ENCODE results near the gene PDZRN4.

The PDZRN4 gene

DNA sequence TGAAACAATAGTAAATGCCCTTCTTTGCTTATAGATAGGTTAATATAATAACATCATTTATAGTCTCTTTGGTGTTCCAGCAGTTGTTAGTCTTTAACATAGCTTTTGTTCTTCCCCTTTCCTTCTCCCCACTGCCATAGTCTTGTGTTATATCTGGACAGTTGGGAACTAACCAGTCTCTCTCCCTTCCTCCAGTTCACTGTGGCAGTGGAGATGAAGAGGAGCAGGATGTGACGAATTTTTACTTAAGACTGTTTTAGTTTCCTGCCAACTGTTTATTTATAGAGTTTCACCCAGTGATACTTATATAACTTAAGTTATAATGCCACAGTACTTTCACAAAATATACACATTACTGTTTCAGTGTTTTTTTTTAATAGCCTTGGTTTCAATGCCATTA, 277.4 kb downstream of the PDZRN4 start:
- DNase-seq: no peak

DNA sequence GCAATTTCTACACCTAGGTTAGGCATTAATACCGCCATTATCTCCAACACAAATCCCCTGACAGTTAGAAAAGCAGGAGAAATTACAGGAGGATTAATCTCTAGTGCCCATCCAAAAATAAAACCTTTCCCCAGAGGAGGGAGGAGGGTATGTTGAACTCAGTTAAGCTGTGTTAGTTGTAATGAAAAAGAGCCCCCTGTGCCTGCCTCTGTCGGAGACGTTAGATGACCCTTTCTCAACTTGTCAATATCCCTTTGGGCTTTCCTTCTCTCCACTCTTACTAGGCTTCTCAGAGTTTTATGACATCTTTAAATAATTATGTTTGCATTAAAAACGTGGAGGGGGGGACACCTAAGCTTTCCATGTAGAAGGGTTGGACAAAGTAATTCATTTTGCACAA, 278.2 kb downstream of the PDZRN4 start:
- DNase-seq: no peak

DNA sequence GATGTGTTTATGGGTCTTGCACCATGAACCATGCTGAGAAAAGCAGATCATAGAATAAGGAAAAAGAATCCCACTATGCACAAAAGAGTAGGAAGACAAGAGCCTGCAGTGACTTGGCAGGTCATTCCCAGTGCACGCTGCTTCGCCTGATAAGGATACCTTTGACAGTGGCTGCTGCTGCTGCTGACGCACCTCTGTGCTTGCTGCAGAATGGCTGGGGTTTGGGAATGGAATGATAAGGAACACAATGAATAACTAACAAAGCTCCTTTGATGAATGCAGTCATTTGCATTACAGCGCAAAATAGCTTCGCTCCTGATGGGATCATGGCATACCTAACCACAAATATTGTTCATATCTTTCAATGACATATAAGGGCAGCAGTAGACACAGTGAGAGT, 278.7 kb downstream of the PDZRN4 start:
- DNase-seq: no peak

- DNase-seq: no peak
Measured at GRCh38 chr12:41467591-41468325, 279.6 kb downstream of the PDZRN4 start.

GRCh38 chr12:41468341-41468740, 280.2 kb downstream of the PDZRN4 start:
- no peak for DNase-seq

- no peak for DNase-seq
Measured at GRCh38 chr12:41468756-41469155, 280.6 kb downstream of the PDZRN4 start.

DNA sequence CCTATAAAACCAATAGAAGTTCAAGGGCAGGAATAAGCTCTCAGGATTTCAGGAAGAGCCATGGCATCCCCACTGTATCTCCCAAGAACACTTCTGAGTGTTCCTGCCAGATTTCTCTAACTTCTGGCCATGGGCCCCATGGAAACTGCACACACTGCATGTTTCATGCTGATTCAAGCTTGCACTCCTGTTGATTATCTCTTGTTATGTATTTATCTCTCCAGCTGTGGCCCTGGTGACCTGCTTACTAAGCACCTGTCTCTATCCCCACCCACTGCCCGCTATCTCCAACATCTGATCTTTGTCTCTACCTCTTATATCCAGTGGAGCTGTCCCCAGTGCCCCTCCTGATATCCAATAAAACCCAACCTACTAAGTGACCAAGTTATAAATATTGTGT, 285.3 kb downstream of the PDZRN4 start:
- DNase-seq: no peak

- DNase-seq: no peak
Measured at GRCh38 chr12:41474001-41474400, 285.9 kb downstream of the PDZRN4 start.

DNA sequence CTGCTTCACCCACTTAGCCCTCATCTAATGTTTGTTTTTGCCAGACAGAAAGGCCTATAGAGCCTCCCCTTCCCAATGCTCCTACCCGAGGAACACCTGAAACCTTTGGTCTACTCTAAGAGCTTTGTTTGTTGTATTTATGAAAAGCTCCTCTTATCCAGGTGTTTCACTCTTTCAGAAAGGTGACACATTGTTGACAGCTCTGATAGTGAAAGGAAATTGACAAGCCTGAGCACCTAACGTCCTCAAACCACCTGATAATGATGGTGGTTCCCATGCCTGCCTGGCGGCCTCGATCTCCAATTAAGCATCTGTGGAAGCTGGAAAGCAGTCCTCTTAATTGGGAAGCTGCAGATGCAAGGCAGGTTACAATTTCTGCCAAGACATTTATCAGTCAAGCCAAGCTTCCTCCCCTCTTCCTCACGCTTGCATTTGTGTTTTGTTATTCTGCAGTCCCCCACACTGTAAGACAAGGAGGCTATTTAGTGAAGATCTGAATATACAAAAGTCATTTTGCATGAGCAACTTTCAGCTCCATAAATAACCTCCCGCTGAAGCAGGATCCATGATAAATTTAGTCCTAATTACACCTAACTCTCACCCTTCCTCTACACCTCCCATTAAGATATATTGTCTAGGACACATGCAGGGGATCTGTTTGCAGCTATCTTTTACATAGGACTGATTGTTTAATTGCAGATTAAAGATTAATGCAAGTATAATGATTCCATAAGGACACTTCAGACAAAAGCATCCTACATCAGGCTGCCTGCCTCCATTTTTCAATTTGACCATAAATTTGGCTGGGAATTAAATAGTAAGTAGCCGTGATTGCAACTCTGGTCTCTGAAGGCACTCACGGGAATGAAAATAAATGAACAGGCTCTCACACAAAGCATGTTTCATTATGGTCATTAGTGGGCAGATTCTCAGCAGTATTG, 288.6 kb downstream of the PDZRN4 start:
- no peak for DNase-seq

DNA sequence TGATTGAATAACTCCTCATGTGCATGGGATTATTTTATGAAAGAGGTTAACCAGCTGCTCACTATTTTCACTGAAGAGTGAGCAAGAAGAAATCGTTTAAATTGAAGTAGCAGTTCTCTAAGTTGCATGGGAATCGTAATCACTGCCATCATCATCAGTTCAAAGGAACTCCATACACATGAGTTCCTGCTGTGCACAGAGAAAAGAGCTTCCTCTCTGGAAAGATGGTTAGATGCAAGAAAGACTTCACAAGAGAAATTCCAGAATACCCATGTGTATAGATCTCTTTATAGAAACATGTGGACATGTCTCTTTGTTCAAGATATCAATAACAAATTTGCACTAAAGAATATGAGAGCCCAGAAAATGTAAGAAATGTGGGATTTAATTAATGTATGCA, 291.3 kb downstream of the PDZRN4 start:
- no peak for DNase-seq

GRCh38 chr12:41485203-41485602, 297.1 kb downstream of the PDZRN4 start:
- no peak for DNase-seq

DNA sequence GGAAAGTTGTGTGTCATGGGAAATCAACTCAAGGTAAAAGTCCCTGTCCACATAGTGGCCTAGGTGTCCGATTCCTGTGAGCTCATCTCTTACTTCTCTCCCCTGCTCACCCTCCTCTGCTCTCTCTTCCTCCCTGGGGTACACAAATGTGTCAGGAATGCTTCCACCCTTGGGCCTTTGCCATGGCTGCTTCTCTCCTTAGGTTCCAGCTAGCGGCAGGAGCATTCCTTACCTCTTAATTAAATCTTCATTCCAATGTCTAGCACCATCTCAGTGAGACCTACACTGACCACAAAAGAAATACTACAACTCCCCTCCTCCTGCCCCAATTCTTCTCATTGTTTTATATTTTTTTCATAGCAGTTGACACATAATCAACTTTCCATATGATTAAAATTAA, 298.6 kb downstream of the PDZRN4 start:
- DNase-seq: no peak

- DNase-seq: no peak
Measured at GRCh38 chr12:41496009-41496408, 307.9 kb downstream of the PDZRN4 start.

- no peak for DNase-seq
Measured at GRCh38 chr12:41497409-41497808, 309.3 kb downstream of the PDZRN4 start.

- DNase-seq: no peak
Measured at GRCh38 chr12:41504976-41505375, 316.9 kb downstream of the PDZRN4 start.

DNA sequence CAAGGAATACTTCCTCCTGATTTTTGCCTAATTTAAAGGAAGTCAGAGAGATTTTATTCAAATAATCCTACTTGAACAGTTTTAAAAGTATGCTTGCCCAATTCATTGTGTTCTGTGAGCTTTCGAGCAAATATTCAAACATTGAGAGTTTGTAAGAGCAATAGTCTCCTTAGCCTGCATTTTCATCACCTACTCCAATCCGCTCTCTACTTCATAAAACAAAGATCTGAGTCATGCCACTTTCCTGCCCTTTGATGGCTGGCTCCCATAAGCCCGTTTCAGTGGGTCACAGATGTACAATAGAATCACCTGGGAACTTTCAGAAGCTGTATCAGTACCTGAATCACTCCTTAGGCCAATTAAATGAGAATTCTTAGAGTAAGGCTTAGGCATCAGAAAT, 319.2 kb downstream of the PDZRN4 start:
- DNase-seq: no peak

GRCh38 chr12:41509271-41510055, 321.3 kb downstream of the PDZRN4 start:
- no peak for DNase-seq

GRCh38 chr12:41510470-41510869, 322.4 kb downstream of the PDZRN4 start:
- no peak for DNase-seq

GRCh38 chr12:41511247-41511646, 323.1 kb downstream of the PDZRN4 start:
- no peak for DNase-seq

DNA sequence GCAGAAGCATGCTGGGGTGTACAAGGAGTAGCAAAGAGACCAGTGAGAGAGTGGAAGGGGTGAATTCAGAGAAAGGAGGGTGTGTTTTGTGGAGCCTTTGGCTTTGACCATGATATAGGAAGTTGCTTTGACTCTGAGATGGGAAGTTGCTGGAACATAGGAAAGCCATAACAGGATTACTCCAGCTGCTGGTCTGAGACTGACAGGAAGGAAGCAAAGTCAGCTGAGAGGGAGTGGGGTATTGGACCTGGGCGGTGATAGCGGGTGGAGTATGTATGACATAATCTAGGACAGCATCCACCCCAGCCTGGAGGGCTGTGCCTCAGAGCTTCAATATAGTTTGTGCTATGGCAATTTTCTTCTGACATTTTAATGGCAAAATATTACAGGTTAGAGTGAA, 324.4 kb downstream of the PDZRN4 start:
- DNase-seq: no peak

DNA sequence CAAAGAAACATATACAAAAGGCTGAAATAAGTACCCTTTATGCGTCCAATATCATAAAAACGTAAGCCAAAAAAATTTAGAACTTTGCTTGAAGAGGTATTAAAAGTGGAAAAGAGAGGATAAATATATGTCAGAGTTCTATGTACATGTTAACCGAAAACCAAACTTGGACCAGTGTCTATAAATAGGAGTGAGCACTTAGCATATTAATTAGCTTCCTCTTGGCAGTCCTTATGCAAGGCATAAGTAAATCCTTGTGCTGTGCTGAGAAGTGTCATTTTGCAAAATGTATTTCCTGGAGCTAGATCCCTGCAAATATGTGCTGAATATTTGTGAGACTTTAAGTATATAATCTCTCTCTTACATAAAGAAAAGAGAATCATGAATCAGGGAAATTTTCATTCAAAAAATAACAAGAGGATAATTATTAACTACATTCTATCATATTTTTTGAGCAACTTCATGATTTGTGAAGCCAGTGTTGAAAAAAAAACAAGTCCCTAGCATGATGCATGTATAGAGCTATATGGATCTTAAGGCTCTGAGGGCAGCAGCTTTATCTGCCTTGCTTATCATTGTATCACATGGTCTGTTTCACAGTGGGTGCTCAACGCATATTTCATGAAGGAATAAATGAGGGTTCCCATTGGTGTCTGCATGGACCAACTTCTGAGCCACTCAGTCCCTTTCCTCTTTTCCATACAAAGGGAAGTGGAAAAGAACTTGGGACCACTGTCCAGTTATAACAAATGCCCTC, 326.1 kb downstream of the PDZRN4 start:
- DNase-seq: no peak

DNA sequence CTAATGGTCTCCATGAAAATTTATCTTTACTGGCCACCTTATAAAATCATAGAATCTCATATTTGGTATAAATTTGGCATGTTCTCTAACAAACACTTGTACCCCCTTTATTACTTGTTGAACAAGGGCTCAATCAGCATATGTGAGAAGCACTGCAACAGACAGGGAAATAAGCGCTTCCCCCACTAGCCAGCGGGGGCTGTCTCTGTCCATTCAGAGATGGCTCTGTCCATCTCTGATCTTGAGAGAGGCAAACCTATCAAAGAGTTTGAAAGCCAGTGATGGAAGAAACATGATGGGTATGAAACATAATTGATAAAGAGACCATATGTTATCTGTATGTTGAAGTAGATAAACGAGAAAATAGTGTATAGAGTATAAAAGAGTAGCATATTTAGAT, 326.8 kb downstream of the PDZRN4 start:
- DNase-seq: no peak

DNA sequence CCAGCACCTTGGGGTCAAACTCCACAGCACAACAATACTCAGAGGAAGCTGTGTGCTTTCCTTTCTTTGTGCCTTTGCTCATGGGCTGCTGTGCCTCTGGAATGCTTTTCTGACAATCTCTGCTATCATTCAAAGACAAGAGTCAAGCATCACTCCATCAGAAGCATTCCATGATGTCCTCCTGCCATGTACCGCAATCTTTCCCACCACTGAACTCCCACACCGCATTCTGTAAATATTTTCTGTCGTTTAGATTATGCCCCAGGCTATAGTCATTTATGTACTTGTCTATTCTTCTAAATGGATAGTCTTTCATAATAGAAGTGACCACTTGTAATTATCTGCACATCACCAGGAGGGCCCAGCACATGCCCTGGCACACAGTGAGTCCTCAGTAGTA, 327.8 kb downstream of the PDZRN4 start:
- no peak for DNase-seq
